H1 (cell line): ENCODE measurements around the gene ZNF660. TPM values are rescaled to one million over a fixed set of nuclear protein-coding genes. Genes with fewer than 3 reads are reported as not detected.

ENCODE experiments used
- CTCF ChIA-PET: fragments of 300-600 bp; sonication (Branson Sonifier 250); formaldehyde crosslinking; loops from one replicate; lab custom pipeline; 2021; ENCODE audit not compliant: partially characterized antibody; lab: Charles Lee
- POLR2A ChIA-PET: fragments of 300-600 bp; sonication (Branson Sonifier 250); formaldehyde crosslinking; loops from one replicate; lab custom pipeline; 2021; ENCODE audit warnings: inconsistent platforms; ENCODE audit not compliant: partially characterized antibody; lab: Charles Lee
- DNase-seq, 2 experiments: peaks; one replicate each; pipeline versions ENCODE4 v3.0.0 to v3.0.0-alpha.2; 2010 to 2022; ENCODE audit warnings: low spot score in 2 of 2, low read depth in 1 of 2, mixed read lengths in 1 of 2
- FAIRE-seq: peaks from 2 replicates; lab custom pipeline; 2011; peaks lifted over from hg19 to GRCh38; lab: Jason Lieb, UNC
- H2AFZ ChIP-seq: 2 replicates; pipeline ENCODE4 v1.8.1; 2012; ENCODE audit warnings: low read length, inconsistent platforms
- H2AK5ac ChIP-seq: 2 replicates; pipeline ENCODE4 v1.6.1; 2013; ENCODE audit warnings: low read depth, low read length
- H2BK120ac ChIP-seq: replicated peaks from 2 replicates; pipeline ENCODE3; 2013; ENCODE audit warnings: low read depth, low read length, inconsistent platforms
- H2BK12ac ChIP-seq: 2 replicates; pipeline ENCODE4 v1.6.1; 2013; ENCODE audit warnings: low read depth, low read length
- H2BK15ac ChIP-seq: 2 replicates; pipeline ENCODE4 v1.6.1; 2013; ENCODE audit warnings: low read length
- H2BK20ac ChIP-seq: 2 replicates; pipeline ENCODE4 v1.6.1; 2013; ENCODE audit warnings: low read length
- H2BK5ac ChIP-seq: 2 replicates; pipeline ENCODE4 v1.6.1; 2013; ENCODE audit warnings: low read depth, low read length
- H3K14ac ChIP-seq: 2 replicates; pipeline ENCODE4 v1.6.1; 2013; ENCODE audit warnings: inconsistent platforms; ENCODE audit not compliant: insufficient read length
- H3K18ac ChIP-seq: 2 replicates; pipeline ENCODE4 v1.6.1; 2013; ENCODE audit warnings: low read length; ENCODE audit errors: extremely low read depth
- H3K23ac ChIP-seq: 2 replicates; pipeline ENCODE4 v1.6.1; 2013; ENCODE audit warnings: inconsistent platforms; ENCODE audit not compliant: insufficient read length
- H3K23me2 ChIP-seq: 2 replicates; pipeline ENCODE4 v1.6.1; 2013; ENCODE audit warnings: low read depth, low read length
- H3K27ac ChIP-seq: 2 replicates; pipeline ENCODE4 v1.6.1; 2011; ENCODE audit warnings: low read depth, low read length, inconsistent platforms
- H3K27me3 ChIP-seq, 4 experiments: replicated peaks in 1 of 4; 1 replicate in 1 of 4; 2 replicates in 3 of 4; pipeline versions ENCODE4 v1.6.1 to v1.8.1; 2011 to 2013; ENCODE audit warnings: low read length in 3 of 4, mild to moderate bottlenecking in 3 of 4, inconsistent platforms in 2 of 4, mixed read lengths in 2 of 4, moderate library complexity in 1 of 4; ENCODE audit not compliant: control insufficient read depth in 3 of 4, insufficient read depth in 3 of 4; ENCODE audit errors: extremely low read depth in 1 of 4
- H3K36me3 ChIP-seq, 4 experiments: 2 replicates each; pipeline versions ENCODE4 v1.6.1 to v1.8.1; 2011 to 2013; ENCODE audit warnings: mild to moderate bottlenecking in 4 of 4, low read length in 3 of 4, moderate library complexity in 2 of 4, control low read depth in 1 of 4, inconsistent platforms in 1 of 4; ENCODE audit not compliant: insufficient read depth in 4 of 4, control insufficient read depth in 2 of 4
- H3K4ac ChIP-seq: replicated peaks from 2 replicates; pipeline ENCODE3; 2013; ENCODE audit warnings: low read length, low read depth, mixed read lengths, inconsistent platforms; ENCODE audit not compliant: insufficient read length
- H3K4me1 ChIP-seq, 4 experiments: replicated peaks in 1 of 4; 1 replicate in 1 of 4; 2 replicates in 3 of 4; pipeline versions ENCODE4 v1.6.1 to v1.8.1; 2011 to 2013; ENCODE audit warnings: low read length in 3 of 4, inconsistent platforms in 2 of 4, mixed read lengths in 1 of 4; ENCODE audit not compliant: insufficient read depth in 4 of 4, control insufficient read depth in 3 of 4
- H3K4me2 ChIP-seq, 2 experiments: 2 replicates each; pipeline versions ENCODE4 v1.6.1 to v1.8.1; 2011 to 2013; ENCODE audit warnings: low read depth in 2 of 2, low read length in 2 of 2, control low read depth in 1 of 2, inconsistent platforms in 1 of 2, mild to moderate bottlenecking in 1 of 2; ENCODE audit not compliant: insufficient read depth in 1 of 2
- H3K4me3 ChIP-seq, 4 experiments: fragments of 200-600, 300-600 bp in 1 of 4; sonication (generic), shearing (Covaris generic), sonication (Bioruptor Twin) in 1 of 4; 2 replicates each; pipeline versions ENCODE4 v1.5.1 to v1.8.1; 2011 to 2016; ENCODE audit warnings: low read length in 4 of 4, low read depth in 3 of 4, control low read depth in 2 of 4, inconsistent platforms in 2 of 4, mild to moderate bottlenecking in 2 of 4, mixed read lengths in 1 of 4, moderate library complexity in 1 of 4; ENCODE audit not compliant: insufficient read depth in 2 of 4; ENCODE audit errors: extremely low read depth in 1 of 4
- H3K56ac ChIP-seq: replicated peaks from 2 replicates; pipeline ENCODE3; 2013; ENCODE audit warnings: low read depth, mild to moderate bottlenecking, mixed read lengths, low read length, inconsistent platforms; ENCODE audit not compliant: insufficient read length
- H3K79me1 ChIP-seq: 2 replicates; pipeline ENCODE4 v1.6.1; 2013; ENCODE audit warnings: low read depth, low read length, control low read depth
- H3K79me2 ChIP-seq, 2 experiments: 2 replicates each; pipeline versions ENCODE4 v1.6.1 to v1.8.1; 2012 to 2013; ENCODE audit warnings: low read length in 2 of 2, mild to moderate bottlenecking in 2 of 2, inconsistent platforms in 1 of 2; ENCODE audit not compliant: insufficient read depth in 2 of 2, control insufficient read depth in 1 of 2
- H3K9ac ChIP-seq, 4 experiments: replicated peaks in 1 of 4; 1 replicate in 1 of 4; 2 replicates in 3 of 4; pipeline versions ENCODE4 v1.6.1 to v1.8.1; 2011 to 2013; ENCODE audit warnings: low read depth in 3 of 4, low read length in 3 of 4, control low read depth in 2 of 4, mild to moderate bottlenecking in 2 of 4, moderate library complexity in 2 of 4, inconsistent platforms in 1 of 4; ENCODE audit errors: extremely low read depth in 1 of 4
- H3K9me3 ChIP-seq, 2 experiments: 2 replicates each; pipeline versions ENCODE4 v1.6.1 to v1.8.1; 2012 to 2013; ENCODE audit warnings: mild to moderate bottlenecking in 2 of 2, moderate library complexity in 2 of 2, control low read depth in 1 of 2, inconsistent platforms in 1 of 2, low read depth in 1 of 2, low read length in 1 of 2, mixed read lengths in 1 of 2; ENCODE audit not compliant: insufficient read depth in 2 of 2
- H4K20me1 ChIP-seq, 2 experiments: replicated peaks in 1 of 2; 2 replicates each; pipeline versions ENCODE3 to v1.8.1; 2011 to 2013; ENCODE audit warnings: inconsistent platforms in 2 of 2, low read length in 2 of 2, mild to moderate bottlenecking in 1 of 2; ENCODE audit not compliant: insufficient read depth in 2 of 2, control insufficient read depth in 1 of 2
- H4K5ac ChIP-seq: 2 replicates; pipeline ENCODE4 v1.6.1; 2013; ENCODE audit warnings: low read length, low read depth, mixed read lengths, inconsistent platforms; ENCODE audit not compliant: insufficient read length
- H4K8ac ChIP-seq: 2 replicates; pipeline ENCODE4 v1.8.0; 2013; ENCODE audit warnings: mild to moderate bottlenecking, moderate library complexity, low read length, inconsistent platforms; ENCODE audit not compliant: insufficient read depth; ENCODE audit errors: extremely low read depth
- H4K91ac ChIP-seq: replicated peaks from 2 replicates; pipeline ENCODE3; 2013; ENCODE audit warnings: low read length, mixed read lengths, inconsistent platforms; ENCODE audit not compliant: insufficient read length
- CBX8 ChIP-seq: fragments of 300-800, 300-1000 bp; sonication (generic); IDR thresholded peaks from 2 replicates; pipeline ENCODE4 v1.7.1; 2016; ENCODE audit warnings: low read depth, low read length, borderline replicate concordance
- FOSL1 ChIP-seq: IDR thresholded peaks from 2 replicates; pipeline ENCODE4 v1.6.1; 2011; ENCODE audit warnings: mild to moderate bottlenecking, low read depth, low read length, moderate library complexity; ENCODE audit not compliant: insufficient read depth
- TAF1 ChIP-seq: IDR thresholded peaks from 2 replicates; pipeline ENCODE4 v1.6.1; 2011; ENCODE audit warnings: mild to moderate bottlenecking, low read depth, low read length
- TBP ChIP-seq: IDR thresholded peaks from 2 replicates; pipeline ENCODE4 v1.6.1; 2011; ENCODE audit warnings: low read depth, low read length, improper control_type of control experiment
- WGBS, 2 experiments: shearing (Covaris generic) in 1 of 2; methylation state at CpG; one replicate each; pipeline versions ENCODE4 v1.1.6 to v1.1.7; 2013 to 2015; ENCODE audit warnings: low lambda C conversion rate in 2 of 2, mixed read lengths in 2 of 2, inconsistent platforms in 1 of 2, low coverage in 1 of 2, missing lambda C conversion rate in 1 of 2; ENCODE audit not compliant: insufficient replicate concordance in 2 of 2, insufficient coverage in 1 of 2, insufficient read length in 1 of 2; ENCODE audit errors: extremely low coverage in 1 of 2, missing lambda C conversion rate in 1 of 2; 5-methylcytosine and 5-hydroxymethylcytosine counted together
- polyA plus RNA-seq, 7 experiments: library from polyadenylated mRNA; depleted of rRNA in 3 of 7; stranded (reverse) in 5 of 7; unstranded in 2 of 7; fragments of >200 nt in 5 of 7; fragments of 200-250 nt in 2 of 7; gene quantifications; 1 replicate in 5 of 7; 2 replicates in 1 of 7; 4 replicates in 1 of 7; pipeline versions ENCODE4 v1.2.1 to v1.2.3, GENCODE V29; 2011 to 2013; ENCODE audit warnings: missing spikeins in 2 of 7, mixed read lengths in 2 of 7
- total RNA-seq: library from RNA; stranded (reverse); fragmentation: NEBNext Ultra II Directional; extraction: Animal tissue kit (Norgen Biotek cat#: 25700); gene quantifications from 2 replicates; pipeline ENCODE4 v1.2.1, GENCODE V29; 2021

Gene ZNF660
- total and polyA plus RNA-seq, 2 of the 8 experiments (the other 6 are each of a cell fraction or from before 2014, with no cell fraction given), result 3.1 to 13.0 TPM

- no peak overlapping the region for H3K23ac ChIP-seq
- no peak overlapping the region for H2AK5ac ChIP-seq
- no peak overlapping the region for H3K27ac ChIP-seq
- H3K18ac ChIP-seq, result no peak overlapping the region
- no peak overlapping the region for H2BK15ac ChIP-seq
- no peaks in the 10 kb centered on the region for H3K9me3 ChIP-seq
- H2AFZ ChIP-seq, result no peak overlapping the region
- H3K56ac ChIP-seq, result no peak overlapping the region
- CTCF ChIA-PET, result no interaction called here
- DNase-seq, result no peak
- no peak for FAIRE-seq
- no peak overlapping the region for H3K9ac ChIP-seq
- H3K36me3 ChIP-seq, result peaks cover 0 to 18% (median 8%) of the 10 kb centered on the region in 4 experiments; a peak in 6 of 8 replicates
- H3K4me2 ChIP-seq, result no peak overlapping the region
- peaks cover 0 to 21% of the 10 kb centered on the region in 2 experiments; a peak in 2 of 4 replicates for H3K79me2 ChIP-seq
- no peak overlapping the region for H4K91ac ChIP-seq
- peaks cover 7% of the 10 kb centered on the region for H3K23me2 ChIP-seq
- POLR2A ChIA-PET, result interaction anchor here (0.9 to 2.6 kb wide), 2 partner anchors 20 to 63 kb away, joined by 3 to 9 read pairs; partner anchors contain the start of gene ZNF35
- no peak overlapping the region for H3K4me3 ChIP-seq
- H4K20me1 ChIP-seq, result peaks cover 0 to 4% of the 10 kb centered on the region in 2 experiments
- no peak overlapping the region for H4K5ac ChIP-seq
- peaks cover 0 to 5% (median 0%) of the 10 kb centered on the region in 4 experiments; a peak in 1 of 7 replicates for H3K4me1 ChIP-seq
- 78% methylated on average over 2 of the region's 2 CpGs; no CpG with 5 or more reads in 1 of the 2 experiments for WGBS, 2 experiments
- no peak overlapping the region for H2BK5ac ChIP-seq
- peaks cover 2% of the 10 kb centered on the region; the same call in 1 of the 2 replicates for H3K79me1 ChIP-seq
- no peak overlapping the region for H2BK12ac ChIP-seq
- H3K27me3 ChIP-seq, result no peaks in the 10 kb centered on the region
- H4K8ac ChIP-seq, result no peak overlapping the region
- H3K4ac ChIP-seq, result no peak overlapping the region
- no peak overlapping the region for H3K14ac ChIP-seq
- no peak overlapping the region for H2BK20ac ChIP-seq
- H2BK120ac ChIP-seq, result no peak overlapping the region
- no peak for TF ChIP-seq FOSL1
- TF ChIP-seq TBP, result no peak
- TF ChIP-seq CBX8, result no peak
- TF ChIP-seq TAF1, result no peak
These were observed 44.0 kb downstream of the ZNF660 start for GRCh38 chr3:44628716-44629115.
